NCI-H446 treated with DMSO at 0.1 percent for 48 hours (cell line): ENCODE measurements around the gene IGFN1.
"Not testable (repeated sequence)": the region's sequence is repeated elsewhere in the genome, so short reads cannot be mapped to it uniquely, and the experiment has no call there.

Experiments
- DNase-seq: peaks from one replicate; lab custom pipeline; 2025; lab: John Stamatoyannopoulos, UW

IGFN1 gene

GRCh38 chr1:201190624-201191051 lies at the start of gene IGFN1:
Gene IGFN1 (plus strand): TSS chr1:201190824. CDS start chr1:201193294, 2,470 bp downstream.
- DNase-seq, result no peak

- no peak for DNase-seq
These were observed 49.7 kb upstream of the IGFN1 start for GRCh38 chr1:201140941-201141260.

GRCh38 chr1:201141418-201141817 lies 49.2 kb upstream of the IGFN1 start:
- DNase-seq, result no peak

GRCh38 chr1:201142011-201142848 lies 48.4 kb upstream of the IGFN1 start:
- DNase-seq, result peak; percentile 37

- no peak for DNase-seq
These were observed 47.5 kb upstream of the IGFN1 start for GRCh38 chr1:201142849-201143725.

- no peak for DNase-seq
These were observed 46.6 kb upstream of the IGFN1 start for GRCh38 chr1:201143726-201144635.

GRCh38 chr1:201144701-201145100 lies 45.9 kb upstream of the IGFN1 start:
- no peak for DNase-seq

GRCh38 chr1:201145132-201145531 lies 45.5 kb upstream of the IGFN1 start:
- no peak for DNase-seq

- no peak for DNase-seq
These were observed 44.8 kb upstream of the IGFN1 start for GRCh38 chr1:201145816-201146215.

- DNase-seq, result no peak
These were observed 43.8 kb upstream of the IGFN1 start for GRCh38 chr1:201146626-201147390.

GRCh38 chr1:201147396-201148015 lies 43.1 kb upstream of the IGFN1 start:
- DNase-seq, result no peak

- no peak for DNase-seq
These were observed 41.2 kb upstream of the IGFN1 start for GRCh38 chr1:201149400-201149799.

GRCh38 chr1:201153474-201154388 lies 36.9 kb upstream of the IGFN1 start:
- DNase-seq, result no peak

- DNase-seq, result peak; percentile 92
These were observed 36.0 kb upstream of the IGFN1 start, which contains the start of gene TMEM9 for GRCh38 chr1:201154389-201155165. Gene TMEM9 (minus strand): TSS chr1:201154474. CDS start chr1:201153923, 551 bp downstream.

GRCh38 chr1:201155354-201155753 lies 35.3 kb upstream of the IGFN1 start:
- DNase-seq, result no peak

- DNase-seq, result no peak
These were observed 34.3 kb upstream of the IGFN1 start for GRCh38 chr1:201156346-201156745.

- no peak for DNase-seq
These were observed 33.8 kb upstream of the IGFN1 start for GRCh38 chr1:201156819-201157218.

- DNase-seq, result no peak
These were observed 32.7 kb upstream of the IGFN1 start for GRCh38 chr1:201157949-201158348.

- DNase-seq, result not testable (repeated sequence)
These were observed 27.6 kb upstream of the IGFN1 start for GRCh38 chr1:201163036-201163435.
